ENCODE results near the gene OLFM1.

The OLFM1 gene

DNA sequence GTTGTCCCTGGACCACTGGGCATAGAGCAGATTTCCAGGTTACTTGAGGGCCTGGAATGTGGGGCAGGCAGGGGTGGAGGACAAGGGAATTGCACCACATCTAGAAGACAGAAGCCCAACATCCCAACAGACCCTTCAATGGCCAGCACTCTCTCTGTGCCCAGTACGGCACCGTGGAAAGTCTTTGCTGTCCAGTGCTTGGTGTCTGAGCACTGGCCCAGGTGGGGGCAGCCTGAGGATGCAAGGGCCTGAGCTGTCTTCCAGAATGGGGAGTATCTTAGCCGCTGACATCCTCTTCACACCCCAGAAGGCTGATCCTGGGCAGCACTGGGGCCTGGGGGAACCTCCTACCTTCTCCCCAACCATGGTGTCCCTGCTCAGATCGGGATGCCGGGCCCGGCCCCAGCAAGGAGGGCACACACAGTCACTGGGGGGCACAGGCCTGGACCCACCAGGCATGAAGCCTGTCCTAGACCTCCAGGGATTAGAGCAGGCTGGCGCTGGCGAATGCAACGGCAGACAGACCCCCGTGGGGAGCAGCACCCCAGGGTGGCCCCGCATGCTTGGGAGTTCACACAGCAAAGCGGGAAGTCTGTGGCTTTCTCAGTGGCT is 40.6 kb upstream of the OLFM1 start:
- Histone ChIP-seq H2AFZ (no peak overlapping the region), H3K4me1 (no peaks in the 10 kb centered on the region), H3K9ac (no peak overlapping the region), H3K4me3 (ENCODE audit: low read depth, low read length) (no peak overlapping the region), H3K36me3 (ENCODE audit: control insufficient read depth, insufficient read depth, low read length) (no peaks in the 10 kb centered on the region), H3K4me2 (ENCODE audit: low read length) (no peak overlapping the region), H3K9me3 (ENCODE audit: control insufficient read depth, low read length) (no peaks in the 10 kb centered on the region), H3K27me3 (ENCODE audit: control insufficient read depth, insufficient read depth, low read length) (no peaks in the 10 kb centered on the region), H3K79me2 (no peaks in the 10 kb centered on the region), H3K27ac (no peak overlapping the region)
- no peak for TF ChIP-seq CTCF (IDR thresholded peaks at IDR 0.05)

DNA sequence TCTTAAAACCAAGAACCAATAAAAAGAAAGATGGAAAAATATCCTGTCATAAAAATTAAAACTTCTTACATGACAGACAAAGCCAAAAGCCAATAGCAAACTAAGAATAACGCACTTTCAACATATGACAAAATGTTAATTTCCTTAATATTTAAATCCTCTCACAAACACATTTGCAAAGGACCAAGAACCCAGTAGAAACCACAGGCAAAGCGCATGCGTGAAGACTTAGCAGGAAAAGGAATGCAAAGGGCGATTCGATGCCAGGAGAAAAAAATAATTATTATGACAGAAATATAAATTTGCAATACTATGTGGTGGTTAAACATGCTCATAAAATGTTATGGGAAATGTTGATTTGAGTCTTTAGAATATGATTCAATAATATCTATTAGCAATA is 39.9 kb upstream of the OLFM1 start:
- Histone ChIP-seq H3K27me3 (ENCODE audit: control insufficient read depth, insufficient read depth, low read length) (no peaks in the 10 kb centered on the region), H3K9ac (no peak overlapping the region), H3K27ac (no peak overlapping the region), H3K9me3 (ENCODE audit: control insufficient read depth, low read length) (no peaks in the 10 kb centered on the region), H3K36me3 (ENCODE audit: control insufficient read depth, insufficient read depth, low read length) (no peaks in the 10 kb centered on the region), H3K79me2 (no peaks in the 10 kb centered on the region), H3K4me1 (no peaks in the 10 kb centered on the region), H2AFZ (no peak overlapping the region), H3K4me2 (ENCODE audit: low read length) (no peak overlapping the region), H3K4me3 (ENCODE audit: low read depth, low read length) (no peak overlapping the region)
- no peak for TF ChIP-seq CTCF (IDR thresholded peaks at IDR 0.05)

- Histone ChIP-seq H2AFZ (no peak overlapping the region), H3K4me3 (ENCODE audit: low read depth, low read length) (no peak overlapping the region), H3K36me3 (ENCODE audit: control insufficient read depth, insufficient read depth, low read length) (no peaks in the 10 kb centered on the region), H3K4me1 (no peaks in the 10 kb centered on the region), H3K4me2 (ENCODE audit: low read length) (no peak overlapping the region), H3K9ac (no peak overlapping the region), H3K27me3 (ENCODE audit: control insufficient read depth, insufficient read depth, low read length) (no peaks in the 10 kb centered on the region), H3K9me3 (ENCODE audit: control insufficient read depth, low read length) (no peaks in the 10 kb centered on the region), H3K79me2 (no peaks in the 10 kb centered on the region), H3K27ac (no peak overlapping the region)
- no peak for TF ChIP-seq CTCF (IDR thresholded peaks at IDR 0.05)
Measured at GRCh38 chr9:135048046-135048757, 39.3 kb upstream of the OLFM1 start.

DNA sequence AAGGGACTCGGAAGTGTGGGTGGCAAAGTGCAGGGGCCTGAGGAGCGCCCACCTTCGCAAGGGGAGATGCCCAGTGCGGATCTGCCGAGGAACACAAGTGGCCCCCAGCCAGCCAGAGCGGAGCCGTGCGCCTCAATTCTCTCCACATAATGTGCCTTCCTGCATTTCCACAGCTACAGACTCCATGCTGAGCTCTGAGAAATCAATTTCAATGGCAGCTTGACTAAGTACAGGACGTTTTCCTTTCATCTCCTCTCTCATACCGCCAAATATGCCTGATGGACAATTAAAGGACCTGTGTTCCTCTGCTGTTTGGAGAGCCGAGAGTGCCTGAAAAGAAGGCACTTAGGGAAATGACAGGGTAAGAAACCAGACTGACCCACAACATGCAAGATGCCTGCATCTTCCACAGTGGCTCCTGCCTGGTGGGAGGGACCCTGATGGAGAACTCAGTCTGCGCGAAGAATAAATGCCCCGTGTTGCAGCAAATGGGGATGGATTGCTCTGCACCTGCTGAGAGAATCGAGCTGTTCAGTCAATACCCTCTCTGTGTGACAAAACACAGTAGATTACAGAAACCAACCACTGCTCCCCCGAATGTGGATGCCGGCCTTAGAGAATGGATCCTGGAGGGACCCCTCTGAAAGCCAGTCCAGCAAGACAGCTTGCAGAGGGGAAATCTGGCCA is 38.6 kb upstream of the OLFM1 start:
- Histone ChIP-seq H3K4me3 (ENCODE audit: low read depth, low read length) (no peak overlapping the region), H3K4me1 (no peaks in the 10 kb centered on the region), H3K36me3 (ENCODE audit: control insufficient read depth, insufficient read depth, low read length) (no peaks in the 10 kb centered on the region), H3K27me3 (ENCODE audit: control insufficient read depth, insufficient read depth, low read length) (no peaks in the 10 kb centered on the region), H3K4me2 (ENCODE audit: low read length) (no peak overlapping the region), H3K9me3 (ENCODE audit: control insufficient read depth, low read length) (no peaks in the 10 kb centered on the region), H3K27ac (no peak overlapping the region), H3K79me2 (no peaks in the 10 kb centered on the region), H3K9ac (no peak overlapping the region), H2AFZ (no peak overlapping the region)
- TF ChIP-seq CTCF (IDR thresholded peaks at IDR 0.05): no peak
